Measurements from ENCODE around the gene FUS.

Gene FUS

GRCh38 chr16:31141489-31142108 lies 38.3 kb upstream of the FUS start:
- H3K27me3 ChIP-seq (ENCODE audit: insufficient read depth, poor library complexity, severe bottlenecking) = no peaks in the 10 kb centered on the region
- TF ChIP-seq GABPA (IDR thresholded peaks at IDR 0.05; ENCODE audit: low read depth) (no peak), POLR2AphosphoS5 (IDR thresholded peaks at IDR 0.05; ENCODE audit: low read depth) (no peak), SPI1 (IDR thresholded peaks at IDR 0.05; ENCODE audit: borderline replicate concordance, low read depth) (no peak)
- TF ChIP-seq, protein P1, sequence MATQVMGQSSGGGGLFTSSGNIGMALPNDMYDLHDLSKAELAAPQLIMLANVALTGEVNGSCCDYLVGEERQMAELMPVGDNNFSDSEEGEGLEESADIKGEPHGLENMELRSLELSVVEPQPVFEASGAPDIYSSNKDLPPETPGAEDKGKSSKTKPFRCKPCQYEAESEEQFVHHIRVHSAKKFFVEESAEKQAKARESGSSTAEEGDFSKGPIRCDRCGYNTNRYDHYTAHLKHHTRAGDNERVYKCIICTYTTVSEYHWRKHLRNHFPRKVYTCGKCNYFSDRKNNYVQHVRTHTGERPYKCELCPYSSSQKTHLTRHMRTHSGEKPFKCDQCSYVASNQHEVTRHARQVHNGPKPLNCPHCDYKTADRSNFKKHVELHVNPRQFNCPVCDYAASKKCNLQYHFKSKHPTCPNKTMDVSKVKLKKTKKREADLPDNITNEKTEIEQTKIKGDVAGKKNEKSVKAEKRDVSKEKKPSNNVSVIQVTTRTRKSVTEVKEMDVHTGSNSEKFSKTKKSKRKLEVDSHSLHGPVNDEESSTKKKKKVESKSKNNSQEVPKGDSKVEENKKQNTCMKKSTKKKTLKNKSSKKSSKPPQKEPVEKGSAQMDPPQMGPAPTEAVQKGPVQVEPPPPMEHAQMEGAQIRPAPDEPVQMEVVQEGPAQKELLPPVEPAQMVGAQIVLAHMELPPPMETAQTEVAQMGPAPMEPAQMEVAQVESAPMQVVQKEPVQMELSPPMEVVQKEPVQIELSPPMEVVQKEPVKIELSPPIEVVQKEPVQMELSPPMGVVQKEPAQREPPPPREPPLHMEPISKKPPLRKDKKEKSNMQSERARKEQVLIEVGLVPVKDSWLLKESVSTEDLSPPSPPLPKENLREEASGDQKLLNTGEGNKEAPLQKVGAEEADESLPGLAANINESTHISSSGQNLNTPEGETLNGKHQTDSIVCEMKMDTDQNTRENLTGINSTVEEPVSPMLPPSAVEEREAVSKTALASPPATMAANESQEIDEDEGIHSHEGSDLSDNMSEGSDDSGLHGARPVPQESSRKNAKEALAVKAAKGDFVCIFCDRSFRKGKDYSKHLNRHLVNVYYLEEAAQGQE (IDR thresholded peaks at IDR 0.05; ENCODE audit: insufficient replicate concordance, low read depth) = no peak
- TF ChIP-seq, protein P2, sequence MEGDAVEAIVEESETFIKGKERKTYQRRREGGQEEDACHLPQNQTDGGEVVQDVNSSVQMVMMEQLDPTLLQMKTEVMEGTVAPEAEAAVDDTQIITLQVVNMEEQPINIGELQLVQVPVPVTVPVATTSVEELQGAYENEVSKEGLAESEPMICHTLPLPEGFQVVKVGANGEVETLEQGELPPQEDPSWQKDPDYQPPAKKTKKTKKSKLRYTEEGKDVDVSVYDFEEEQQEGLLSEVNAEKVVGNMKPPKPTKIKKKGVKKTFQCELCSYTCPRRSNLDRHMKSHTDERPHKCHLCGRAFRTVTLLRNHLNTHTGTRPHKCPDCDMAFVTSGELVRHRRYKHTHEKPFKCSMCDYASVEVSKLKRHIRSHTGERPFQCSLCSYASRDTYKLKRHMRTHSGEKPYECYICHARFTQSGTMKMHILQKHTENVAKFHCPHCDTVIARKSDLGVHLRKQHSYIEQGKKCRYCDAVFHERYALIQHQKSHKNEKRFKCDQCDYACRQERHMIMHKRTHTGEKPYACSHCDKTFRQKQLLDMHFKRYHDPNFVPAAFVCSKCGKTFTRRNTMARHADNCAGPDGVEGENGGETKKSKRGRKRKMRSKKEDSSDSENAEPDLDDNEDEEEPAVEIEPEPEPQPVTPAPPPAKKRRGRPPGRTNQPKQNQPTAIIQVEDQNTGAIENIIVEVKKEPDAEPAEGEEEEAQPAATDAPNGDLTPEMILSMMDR (IDR thresholded peaks at IDR 0.05; ENCODE audit: insufficient read depth, low read length) = no peak
- H3K4me3 ChIP-seq (replicated peaks; ENCODE audit: insufficient read depth, low read length) = peak overlapping the region; percentile 22
- peak in 1 of 2 experiments; percentile 21 for DNase-seq (ENCODE audit: low read depth in 1 of 2, low spot score in 1 of 2)
- peak overlapping the region; percentile 70 for H3K27ac ChIP-seq (replicated peaks)

- Histone ChIP-seq H3K4me3 (replicated peaks; ENCODE audit: insufficient read depth, low read length) (peak overlapping the region; percentile 22), H3K27me3 (ENCODE audit: insufficient read depth, poor library complexity, severe bottlenecking) (no peaks in the 10 kb centered on the region), H3K27ac (replicated peaks) (peak overlapping the region; percentile 70)
- TF ChIP-seq SPI1 (IDR thresholded peaks at IDR 0.05; ENCODE audit: borderline replicate concordance, low read depth) = peak; percentile 55; the same call in 1 of the 2 replicates
- TF ChIP-seq, protein P2 (IDR thresholded peaks at IDR 0.05; ENCODE audit: insufficient read depth, low read length) = peak; percentile 73
- no peak for TF ChIP-seq POLR2AphosphoS5 (IDR thresholded peaks at IDR 0.05; ENCODE audit: low read depth)
- TF ChIP-seq, protein P1 (IDR thresholded peaks at IDR 0.05; ENCODE audit: insufficient replicate concordance, low read depth) = no peak
- peak; percentile 96 to 99 for DNase-seq (ENCODE audit: low read depth in 1 of 2, low spot score in 1 of 2)
Observed at GRCh38 chr16:31142109-31143010, 37.6 kb upstream of the FUS start.

DNA sequence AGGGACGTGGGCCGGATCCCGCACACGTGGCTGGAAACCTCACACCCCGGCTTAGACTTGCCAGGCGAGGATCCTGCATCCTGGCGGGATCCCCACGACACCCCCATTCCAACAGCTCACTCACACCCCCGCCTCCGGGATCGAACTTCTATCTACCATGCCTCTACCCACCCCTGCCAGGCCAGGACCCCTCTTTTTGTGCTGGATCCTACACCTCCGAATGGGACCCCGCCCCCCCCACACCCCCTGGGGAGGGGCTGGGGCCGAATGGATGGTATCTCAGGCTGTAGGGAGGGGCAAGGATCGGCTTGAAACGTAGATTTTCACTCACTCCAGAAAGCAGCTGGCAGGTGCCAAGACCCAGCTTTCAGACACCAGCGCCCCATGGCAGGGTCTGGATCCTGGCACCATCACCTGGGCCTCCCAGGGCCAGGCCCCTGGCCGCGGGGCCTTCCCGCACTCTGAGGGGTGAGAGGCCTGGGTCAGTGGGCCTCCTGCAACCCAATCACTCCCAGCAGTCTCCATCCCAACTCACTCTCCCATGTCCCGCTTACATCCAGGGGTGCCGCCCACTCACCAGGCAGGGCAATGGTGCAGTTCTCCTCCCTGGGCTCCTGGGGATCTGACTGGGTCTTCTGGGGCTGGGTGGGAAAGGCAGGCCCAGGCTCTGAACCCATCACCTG lies 36.8 kb upstream of the FUS start:
- TF ChIP-seq, protein P1 (IDR thresholded peaks at IDR 0.05; ENCODE audit: insufficient replicate concordance, low read depth) = no peak
- TF ChIP-seq POLR2AphosphoS5 (IDR thresholded peaks at IDR 0.05; ENCODE audit: low read depth) = no peak
- no peak for TF ChIP-seq GABPA (IDR thresholded peaks at IDR 0.05; ENCODE audit: low read depth)
- TF ChIP-seq, protein P2 (IDR thresholded peaks at IDR 0.05; ENCODE audit: insufficient read depth, low read length) = no peak
- no peak for TF ChIP-seq SPI1 (IDR thresholded peaks at IDR 0.05; ENCODE audit: borderline replicate concordance, low read depth)
- Histone ChIP-seq H3K27me3 (ENCODE audit: insufficient read depth, poor library complexity, severe bottlenecking) (no peaks in the 10 kb centered on the region), H3K27ac (replicated peaks) (no peak overlapping the region), H3K4me3 (replicated peaks; ENCODE audit: insufficient read depth, low read length) (no peak overlapping the region; the same call in 1 of the 2 replicates)
- DNase-seq (ENCODE audit: low read depth in 1 of 2, low spot score in 1 of 2) = no peak
